Measurements from ENCODE around the gene OTUB2. TPM values are rescaled to one million over a fixed set of nuclear protein-coding genes. Genes with fewer than 3 reads are reported as not detected.

OTUB2 gene
- total RNA-seq, 5 donors from 2014 or later (not counting 1 experiment from before 2014, with no cell fraction given), result 0.09 to 0.57 (median 0.28) TPM

- Histone ChIP-seq H3K27ac (ENCODE audit: low read length) (no peak overlapping the region), H3K9me3 (no peaks in the 10 kb centered on the region), H3K36me3 (ENCODE audit: control insufficient read depth in 2 of 2, extremely low read depth in 1 of 2, insufficient read depth in 1 of 2, low read length in 1 of 2) (no peaks in the 10 kb centered on the region), H3K4me3 (ENCODE audit: control insufficient read depth in 1 of 2, extremely low read depth in 1 of 2, low read length in 1 of 2) (no peak overlapping the region), H3K27me3 (replicated peaks in 1 of 2; ENCODE audit: control insufficient read depth in 2 of 2, extremely low read depth in 1 of 2, insufficient read depth in 2 of 2, low read length in 1 of 2) (peaks cover 0 to 29% of the 10 kb centered on the region in 2 experiments), H3K4me1 (ENCODE audit: control insufficient read depth in 1 of 2, extremely low read depth in 1 of 2, insufficient read depth in 2 of 2, low read length in 2 of 2) (peaks cover 4 to 28% of the 10 kb centered on the region in 2 experiments)
- ATAC-seq (replicated peaks in 1 of 4) (no peak), DNase-seq (no peak)
- Mint-ChIP-seq H3K4me1 (peaks cover 26 to 34% (median 33%) of the 10 kb centered on the region in 3 donors), H3K9me3 (no peaks in the 10 kb centered on the region), H3K27me3 (peaks cover 3 to 5% of the 10 kb centered on the region in 2 donors), H3K27ac (no peak overlapping the region), H3K4me3 (no peak overlapping the region), H3K36me3 (no peaks in the 10 kb centered on the region)
- CTCF ChIA-PET, result interaction anchor here in 1 of 2 donors (0.7 to 1.1 kb wide), 2 partner anchors 74 to 1399 kb away, joined by 3 to 4 read pairs; no protein-coding TSS in a partner anchor
- POLR2A ChIA-PET, result no interaction called here
- WGBS (ENCODE audit: insufficient coverage), result 93% methylated on average over 5 of the region's 6 CpGs
Measured at GRCh38 chr14:94014382-94014781, 11.8 kb upstream of the OTUB2 start.

GRCh38 chr14:94015223-94015622, 10.9 kb upstream of the OTUB2 start:
- Histone ChIP-seq H3K9me3 (no peaks in the 10 kb centered on the region), H3K4me3 (ENCODE audit: control insufficient read depth in 1 of 2, extremely low read depth in 1 of 2, low read length in 1 of 2) (no peak overlapping the region), H3K4me1 (ENCODE audit: control insufficient read depth in 1 of 2, extremely low read depth in 1 of 2, insufficient read depth in 2 of 2, low read length in 2 of 2) (peaks cover 4 to 23% of the 10 kb centered on the region in 2 experiments), H3K27me3 (replicated peaks in 1 of 2; ENCODE audit: control insufficient read depth in 2 of 2, extremely low read depth in 1 of 2, insufficient read depth in 2 of 2, low read length in 1 of 2) (peaks cover 0 to 22% of the 10 kb centered on the region in 2 experiments), H3K36me3 (ENCODE audit: control insufficient read depth in 2 of 2, extremely low read depth in 1 of 2, insufficient read depth in 1 of 2, low read length in 1 of 2) (no peaks in the 10 kb centered on the region), H3K27ac (ENCODE audit: low read length) (no peak overlapping the region)
- Mint-ChIP-seq H3K9me3 (no peaks in the 10 kb centered on the region), H3K27me3 (peaks cover 3 to 4% of the 10 kb centered on the region in 2 donors), H3K4me1 (peaks cover 19 to 27% (median 25%) of the 10 kb centered on the region in 3 donors), H3K27ac (no peak overlapping the region), H3K4me3 (no peak overlapping the region), H3K36me3 (no peaks in the 10 kb centered on the region)
- DNase-seq (no peak), ATAC-seq (replicated peaks in 1 of 4) (no peak)
- ChIA-PET CTCF (interaction anchor here (0.5 to 1.1 kb wide), 3 partner anchors 19 to 1400 kb away, joined by 3 to 4 read pairs (median 3); no protein-coding TSS in a partner anchor), POLR2A (no interaction called here)
- 92% methylated on average over 2 of the region's 2 CpGs for WGBS (ENCODE audit: insufficient coverage)

GRCh38 chr14:94016446-94016976, 9.6 kb upstream of the OTUB2 start:
- H3K27ac ChIP-seq (ENCODE audit: low read length), result no peak overlapping the region
- Mint-ChIP-seq H3K4me3 (no peak overlapping the region), H3K4me1 (peaks cover 10 to 16% (median 16%) of the 10 kb centered on the region in 3 donors), H3K27me3 (peaks cover 3 to 4% of the 10 kb centered on the region in 2 donors), H3K9me3 (no peaks in the 10 kb centered on the region), H3K27ac (no peak overlapping the region), H3K36me3 (no peaks in the 10 kb centered on the region)
- WGBS (ENCODE audit: insufficient coverage), result 86% methylated on average over 5 of the region's 8 CpGs
- no peak overlapping the region for H3K4me3 ChIP-seq (ENCODE audit: control insufficient read depth in 1 of 2, extremely low read depth in 1 of 2, low read length in 1 of 2)
- ChIA-PET POLR2A (no interaction called here), CTCF (interaction anchor here in 1 of 2 donors (1.1 kb wide), 1 partner anchor 9 kb away, joined by 5 read pairs; the partner anchor contains the start of gene OTUB2)
- no peaks in the 10 kb centered on the region for H3K36me3 ChIP-seq (ENCODE audit: control insufficient read depth in 2 of 2, extremely low read depth in 1 of 2, insufficient read depth in 1 of 2, low read length in 1 of 2)
- no peak for ATAC-seq (replicated peaks in 1 of 4)
- DNase-seq, result no peak
- H3K4me1 ChIP-seq (ENCODE audit: control insufficient read depth in 1 of 2, extremely low read depth in 1 of 2, insufficient read depth in 2 of 2, low read length in 2 of 2), result peaks cover 4 to 16% of the 10 kb centered on the region in 2 experiments
- H3K9me3 ChIP-seq, result no peaks in the 10 kb centered on the region
- peaks cover 0 to 11% of the 10 kb centered on the region in 2 experiments for H3K27me3 ChIP-seq (replicated peaks in 1 of 2; ENCODE audit: control insufficient read depth in 2 of 2, extremely low read depth in 1 of 2, insufficient read depth in 2 of 2, low read length in 1 of 2)

- ChIA-PET CTCF (interaction anchor here in 1 of 2 donors (0.6 kb wide), 1 partner anchor 21 kb away, joined by 3 read pairs; the partner anchor contains the start of gene CCDC197), POLR2A (no interaction called here)
- Histone ChIP-seq H3K27ac (ENCODE audit: low read length) (no peak overlapping the region), H3K4me1 (ENCODE audit: control insufficient read depth in 1 of 2, extremely low read depth in 1 of 2, insufficient read depth in 2 of 2, low read length in 2 of 2) (peaks cover 2 to 20% of the 10 kb centered on the region in 2 experiments), H3K9me3 (no peaks in the 10 kb centered on the region), H3K36me3 (ENCODE audit: control insufficient read depth in 2 of 2, extremely low read depth in 1 of 2, insufficient read depth in 1 of 2, low read length in 1 of 2) (no peaks in the 10 kb centered on the region), H3K27me3 (replicated peaks in 1 of 2; ENCODE audit: control insufficient read depth in 2 of 2, extremely low read depth in 1 of 2, insufficient read depth in 2 of 2, low read length in 1 of 2) (peaks cover 0 to 16% of the 10 kb centered on the region in 2 experiments), H3K4me3 (ENCODE audit: control insufficient read depth in 1 of 2, extremely low read depth in 1 of 2, low read length in 1 of 2) (no peak overlapping the region)
- ATAC-seq (replicated peaks in 1 of 4) (no peak), DNase-seq (no peak)
- Mint-ChIP-seq H3K27me3 (peaks cover 3 to 4% of the 10 kb centered on the region in 2 donors), H3K4me3 (no peak overlapping the region), H3K36me3 (no peaks in the 10 kb centered on the region), H3K27ac (no peak overlapping the region), H3K9me3 (no peaks in the 10 kb centered on the region), H3K4me1 (peaks cover 17 to 21% (median 20%) of the 10 kb centered on the region in 3 donors)
- 72% methylated on average over 3 of the region's 8 CpGs for WGBS (ENCODE audit: insufficient coverage)
Measured at GRCh38 chr14:94018308-94018707, 7.8 kb upstream of the OTUB2 start.

GRCh38 chr14:94019329-94019728, 6.8 kb upstream of the OTUB2 start:
- no peaks in the 10 kb centered on the region for H3K9me3 ChIP-seq
- H3K27me3 Mint-ChIP-seq, result peaks cover 3 to 5% of the 10 kb centered on the region in 2 donors
- CTCF ChIA-PET, result interaction anchor here (0.6 to 1.2 kb wide), 4 partner anchors 17 to 161 kb away, joined by 3 to 5 read pairs (median 3); no protein-coding TSS in a partner anchor
- H3K36me3 Mint-ChIP-seq, result no peaks in the 10 kb centered on the region
- no peak overlapping the region for H3K27ac ChIP-seq (ENCODE audit: low read length)
- no peak overlapping the region for H3K4me3 ChIP-seq (ENCODE audit: control insufficient read depth in 1 of 2, extremely low read depth in 1 of 2, low read length in 1 of 2)
- ATAC-seq (replicated peaks in 1 of 4) (no peak), DNase-seq (no peak)
- no peaks in the 10 kb centered on the region for H3K9me3 Mint-ChIP-seq
- POLR2A ChIA-PET, result interaction anchor here in 1 of 2 donors (0.6 kb wide), 1 partner anchor 9 kb away, joined by 3 read pairs; no protein-coding TSS in a partner anchor
- peaks cover 2 to 21% of the 10 kb centered on the region in 2 experiments for H3K4me1 ChIP-seq (ENCODE audit: control insufficient read depth in 1 of 2, extremely low read depth in 1 of 2, insufficient read depth in 2 of 2, low read length in 2 of 2)
- H3K4me1 Mint-ChIP-seq, result peaks cover 17 to 20% (median 19%) of the 10 kb centered on the region in 3 donors
- no peaks in the 10 kb centered on the region for H3K36me3 ChIP-seq (ENCODE audit: control insufficient read depth in 2 of 2, extremely low read depth in 1 of 2, insufficient read depth in 1 of 2, low read length in 1 of 2)
- 83% methylated on average over 2 of the region's 6 CpGs for WGBS (ENCODE audit: insufficient coverage)
- peaks cover 0 to 16% of the 10 kb centered on the region in 2 experiments for H3K27me3 ChIP-seq (replicated peaks in 1 of 2; ENCODE audit: control insufficient read depth in 2 of 2, extremely low read depth in 1 of 2, insufficient read depth in 2 of 2, low read length in 1 of 2)
- H3K4me3 Mint-ChIP-seq, result no peak overlapping the region
- H3K27ac Mint-ChIP-seq, result no peak overlapping the region

GRCh38 chr14:94020267-94020666, 5.9 kb upstream of the OTUB2 start:
- ATAC-seq (replicated peaks in 1 of 4) (no peak), DNase-seq (no peak)
- Histone ChIP-seq H3K36me3 (ENCODE audit: control insufficient read depth in 2 of 2, extremely low read depth in 1 of 2, insufficient read depth in 1 of 2, low read length in 1 of 2) (no peaks in the 10 kb centered on the region), H3K4me1 (ENCODE audit: control insufficient read depth in 1 of 2, extremely low read depth in 1 of 2, insufficient read depth in 2 of 2, low read length in 2 of 2) (peaks cover 2 to 21% of the 10 kb centered on the region in 2 experiments), H3K4me3 (ENCODE audit: control insufficient read depth in 1 of 2, extremely low read depth in 1 of 2, low read length in 1 of 2) (no peak overlapping the region), H3K27ac (ENCODE audit: low read length) (no peak overlapping the region), H3K27me3 (replicated peaks in 1 of 2; ENCODE audit: control insufficient read depth in 2 of 2, extremely low read depth in 1 of 2, insufficient read depth in 2 of 2, low read length in 1 of 2) (peaks cover 0 to 15% of the 10 kb centered on the region in 2 experiments), H3K9me3 (no peaks in the 10 kb centered on the region)
- Mint-ChIP-seq H3K36me3 (no peaks in the 10 kb centered on the region), H3K27me3 (peaks cover 3 to 7% of the 10 kb centered on the region in 2 donors), H3K4me1 (peaks cover 17 to 20% (median 19%) of the 10 kb centered on the region in 3 donors), H3K4me3 (no peak overlapping the region), H3K9me3 (no peaks in the 10 kb centered on the region), H3K27ac (no peak overlapping the region)
- POLR2A ChIA-PET, result no interaction called here
- CTCF ChIA-PET, result interaction anchor here (1.0 to 1.2 kb wide), 2 partner anchors 20 to 21 kb away, joined by 3 read pairs; no protein-coding TSS in a partner anchor
- WGBS (ENCODE audit: insufficient coverage), result 85% methylated on average over 4 of the region's 4 CpGs
